Tibial artery (tissue), 4 donors: ENCODE results near the gene EXOG.

Experiments used
- DNase-seq, 2 donors: peaks; one replicate each; pipeline ENCODE4 v3.0.0-alpha.2; 2019
- H3K27ac ChIP-seq, 2 donors: fragments of 200-600 bp; sonication (generic) in 1 of 2; 1 replicate in 1 of 2; 2 replicates in 1 of 2; pipeline ENCODE4 v1.5.1; 2018 to 2019; ENCODE audit warnings: mild to moderate bottlenecking in 1 of 2
- H3K27me3 ChIP-seq, 2 donors: fragments of 200-600 bp; sonication (generic) in 1 of 2; one replicate each; pipeline versions ENCODE4 v1.5.1 to v1.6.0; 2016 to 2019
- H3K36me3 ChIP-seq, 3 donors: fragments of 200-600 bp; sonication (generic) in 2 of 3; one replicate each; pipeline ENCODE4 v1.5.1; 2016 to 2019; ENCODE audit warnings: mild to moderate bottlenecking in 2 of 3
- H3K4me1 ChIP-seq, 4 donors: fragments of 200-600 bp; sonication (generic) in 2 of 4; 1 replicate in 3 of 4; 2 replicates in 1 of 4; pipeline ENCODE4 v1.5.1; 2016 to 2019
- H3K4me3 ChIP-seq, 2 donors: fragments of 200-600 bp; sonication (generic) in 1 of 2; 1 replicate in 1 of 2; 2 replicates in 1 of 2; pipeline ENCODE4 v1.5.1; 2018 to 2019; ENCODE audit warnings: mild to moderate bottlenecking in 2 of 2
- H3K9me3 ChIP-seq, 3 donors: fragments of 200-600 bp; sonication (generic) in 1 of 3; one replicate each; pipeline ENCODE4 v1.5.1; 2016 to 2019
- intact Hi-C: fragments of 100-400 bp; cut with DNase I; formaldehyde crosslinking; loops from one replicate; pipeline ENCODE4 v1.15.0; 2023; ENCODE audit warnings: low total_unique reads
- TF ChIP-seq, protein P1 (sequence below), 2 experiments: fragments of 200-600 bp in 1 of 2; fragments of 450-650 bp in 1 of 2; IDR thresholded peaks; one replicate each; pipeline ENCODE4 v1.5.1; 2017 to 2019; ENCODE audit warnings: antibody characterized with exemption in 2 of 2, mild to moderate bottlenecking in 1 of 2, moderate library complexity in 1 of 2

EXOG gene

DNA sequence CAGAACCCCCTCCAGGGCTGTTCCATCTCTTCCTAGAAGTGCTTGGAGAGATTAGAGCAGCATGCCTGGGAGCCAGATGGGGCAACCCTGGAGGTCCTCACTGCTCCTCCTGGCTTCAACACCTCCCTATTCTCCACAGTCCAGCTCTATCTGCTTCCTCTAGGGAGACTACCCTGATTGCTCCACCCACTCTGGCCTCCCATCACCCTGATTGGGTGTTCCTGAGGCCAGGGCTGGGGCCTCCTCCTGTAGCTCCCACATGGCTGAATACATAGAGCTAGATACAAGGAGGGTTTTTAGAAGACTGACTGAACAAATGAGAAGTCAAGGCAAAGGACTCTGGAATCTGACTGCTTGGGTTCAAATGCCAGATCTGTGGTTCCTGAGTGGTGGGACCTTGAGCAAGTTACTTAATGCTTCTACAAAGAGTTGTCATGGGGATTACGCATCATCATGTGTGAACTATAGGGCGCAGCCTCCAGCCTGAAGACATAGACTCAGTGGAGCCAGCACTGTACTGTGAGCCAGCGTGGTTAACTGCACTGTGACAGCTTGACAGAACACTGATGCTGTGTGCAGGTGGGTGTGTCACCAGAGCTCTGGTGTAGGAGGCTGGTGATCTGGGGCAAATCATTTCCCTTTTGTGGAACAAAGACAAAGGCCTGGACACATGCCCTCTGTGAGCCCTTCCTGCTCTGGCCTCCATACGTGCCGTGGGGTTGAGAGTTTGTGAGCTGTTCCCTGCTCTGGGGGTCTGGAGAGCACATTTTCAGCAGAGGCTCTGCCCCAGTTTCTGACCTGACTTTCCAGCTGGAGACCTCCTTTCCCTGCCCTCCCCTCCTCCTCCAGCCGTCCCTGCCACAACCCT, 78.5 kb downstream of the EXOG start:
- intact Hi-C loops, result no loop called here
- Histone ChIP-seq H3K4me3 (no peak overlapping the region), H3K27me3 (no peaks in the 10 kb centered on the region), H3K36me3 (no peaks in the 10 kb centered on the region), H3K9me3 (peaks cover 0 to 14% (median 4%) of the 10 kb centered on the region in 3 donors), H3K27ac (no peak overlapping the region), H3K4me1 (no peaks in the 10 kb centered on the region)
- peak; percentile 2 to 55 for DNase-seq
- TF ChIP-seq, protein P1, sequence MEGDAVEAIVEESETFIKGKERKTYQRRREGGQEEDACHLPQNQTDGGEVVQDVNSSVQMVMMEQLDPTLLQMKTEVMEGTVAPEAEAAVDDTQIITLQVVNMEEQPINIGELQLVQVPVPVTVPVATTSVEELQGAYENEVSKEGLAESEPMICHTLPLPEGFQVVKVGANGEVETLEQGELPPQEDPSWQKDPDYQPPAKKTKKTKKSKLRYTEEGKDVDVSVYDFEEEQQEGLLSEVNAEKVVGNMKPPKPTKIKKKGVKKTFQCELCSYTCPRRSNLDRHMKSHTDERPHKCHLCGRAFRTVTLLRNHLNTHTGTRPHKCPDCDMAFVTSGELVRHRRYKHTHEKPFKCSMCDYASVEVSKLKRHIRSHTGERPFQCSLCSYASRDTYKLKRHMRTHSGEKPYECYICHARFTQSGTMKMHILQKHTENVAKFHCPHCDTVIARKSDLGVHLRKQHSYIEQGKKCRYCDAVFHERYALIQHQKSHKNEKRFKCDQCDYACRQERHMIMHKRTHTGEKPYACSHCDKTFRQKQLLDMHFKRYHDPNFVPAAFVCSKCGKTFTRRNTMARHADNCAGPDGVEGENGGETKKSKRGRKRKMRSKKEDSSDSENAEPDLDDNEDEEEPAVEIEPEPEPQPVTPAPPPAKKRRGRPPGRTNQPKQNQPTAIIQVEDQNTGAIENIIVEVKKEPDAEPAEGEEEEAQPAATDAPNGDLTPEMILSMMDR (IDR thresholded peaks at IDR 0.05), result no peak

DNA sequence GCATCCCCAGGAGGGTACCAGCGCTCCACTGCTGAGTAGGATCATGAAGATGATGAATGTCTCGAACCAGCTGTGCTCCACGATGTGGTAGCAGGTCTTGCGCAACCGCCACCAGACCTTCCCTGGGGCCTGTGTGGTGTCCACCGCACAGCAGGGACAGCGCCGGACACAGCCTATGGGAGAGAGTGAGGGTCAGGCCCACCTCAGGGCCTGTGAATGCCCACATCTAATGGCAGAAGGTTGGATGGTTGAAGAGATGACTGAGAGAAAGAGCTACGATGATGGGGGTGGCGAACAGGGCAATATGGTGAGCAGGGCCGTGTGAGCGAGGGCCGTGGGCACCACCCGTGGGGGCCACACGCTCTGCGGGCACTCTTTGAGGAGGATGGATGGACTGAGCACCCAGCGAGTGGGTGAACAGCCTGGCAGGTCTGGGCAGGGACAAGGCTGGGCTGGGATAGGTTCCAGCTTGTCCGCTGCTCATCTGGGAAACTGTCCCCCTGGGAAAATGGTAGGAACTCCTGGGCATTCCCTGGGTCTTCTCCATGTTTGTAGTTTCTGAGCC, 79.2 kb downstream of the EXOG start:
- Histone ChIP-seq H3K27ac (no peak overlapping the region), H3K4me1 (no peaks in the 10 kb centered on the region), H3K27me3 (no peaks in the 10 kb centered on the region), H3K9me3 (peaks cover 0 to 14% (median 4%) of the 10 kb centered on the region in 3 donors), H3K4me3 (no peak overlapping the region), H3K36me3 (no peaks in the 10 kb centered on the region)
- intact Hi-C loops, result no loop called here
- TF ChIP-seq, protein P1 (IDR thresholded peaks at IDR 0.05), result no peak
- DNase-seq, result peak; percentile 17 to 38
